H1 (cell line): ENCODE data around the gene LGALS1. TPM values are rescaled to one million over a fixed set of nuclear protein-coding genes. Genes with fewer than 3 reads are reported as not detected.
"Not testable (repeated sequence)": the region's sequence is repeated elsewhere in the genome, so short reads cannot be mapped to it uniquely, and the experiment has no call there.

ENCODE experiments used
- CTCF ChIA-PET: fragments of 300-600 bp; sonication (Branson Sonifier 250); formaldehyde crosslinking; loops from one replicate; lab custom pipeline; 2021; ENCODE audit not compliant: partially characterized antibody; lab: Charles Lee
- POLR2A ChIA-PET: fragments of 300-600 bp; sonication (Branson Sonifier 250); formaldehyde crosslinking; loops from one replicate; lab custom pipeline; 2021; ENCODE audit warnings: inconsistent platforms; ENCODE audit not compliant: partially characterized antibody; lab: Charles Lee
- DNase-seq, 2 experiments: peaks; one replicate each; pipeline versions ENCODE4 v3.0.0 to v3.0.0-alpha.2; 2010 to 2022; ENCODE audit warnings: low spot score in 2 of 2, low read depth in 1 of 2, mixed read lengths in 1 of 2
- FAIRE-seq: peaks from 2 replicates; lab custom pipeline; 2011; peaks lifted over from hg19 to GRCh38; lab: Jason Lieb, UNC
- H2AFZ ChIP-seq: 2 replicates; pipeline ENCODE4 v1.8.1; 2012; ENCODE audit warnings: low read length, inconsistent platforms
- H2AK5ac ChIP-seq: 2 replicates; pipeline ENCODE4 v1.6.1; 2013; ENCODE audit warnings: low read depth, low read length
- H2BK120ac ChIP-seq: replicated peaks from 2 replicates; pipeline ENCODE3; 2013; ENCODE audit warnings: low read depth, low read length, inconsistent platforms
- H2BK12ac ChIP-seq: 2 replicates; pipeline ENCODE4 v1.6.1; 2013; ENCODE audit warnings: low read depth, low read length
- H2BK15ac ChIP-seq: 2 replicates; pipeline ENCODE4 v1.6.1; 2013; ENCODE audit warnings: low read length
- H2BK20ac ChIP-seq: 2 replicates; pipeline ENCODE4 v1.6.1; 2013; ENCODE audit warnings: low read length
- H2BK5ac ChIP-seq: 2 replicates; pipeline ENCODE4 v1.6.1; 2013; ENCODE audit warnings: low read depth, low read length
- H3K14ac ChIP-seq: 2 replicates; pipeline ENCODE4 v1.6.1; 2013; ENCODE audit warnings: inconsistent platforms; ENCODE audit not compliant: insufficient read length
- H3K18ac ChIP-seq: 2 replicates; pipeline ENCODE4 v1.6.1; 2013; ENCODE audit warnings: low read length; ENCODE audit errors: extremely low read depth
- H3K23ac ChIP-seq: 2 replicates; pipeline ENCODE4 v1.6.1; 2013; ENCODE audit warnings: inconsistent platforms; ENCODE audit not compliant: insufficient read length
- H3K23me2 ChIP-seq: 2 replicates; pipeline ENCODE4 v1.6.1; 2013; ENCODE audit warnings: low read depth, low read length
- H3K27ac ChIP-seq: 2 replicates; pipeline ENCODE4 v1.6.1; 2011; ENCODE audit warnings: low read depth, low read length, inconsistent platforms
- H3K27me3 ChIP-seq, 4 experiments: replicated peaks in 1 of 4; 1 replicate in 1 of 4; 2 replicates in 3 of 4; pipeline versions ENCODE4 v1.6.1 to v1.8.1; 2011 to 2013; ENCODE audit warnings: low read length in 3 of 4, mild to moderate bottlenecking in 3 of 4, inconsistent platforms in 2 of 4, mixed read lengths in 2 of 4, moderate library complexity in 1 of 4; ENCODE audit not compliant: control insufficient read depth in 3 of 4, insufficient read depth in 3 of 4; ENCODE audit errors: extremely low read depth in 1 of 4
- H3K36me3 ChIP-seq, 4 experiments: 2 replicates each; pipeline versions ENCODE4 v1.6.1 to v1.8.1; 2011 to 2013; ENCODE audit warnings: mild to moderate bottlenecking in 4 of 4, low read length in 3 of 4, moderate library complexity in 2 of 4, control low read depth in 1 of 4, inconsistent platforms in 1 of 4; ENCODE audit not compliant: insufficient read depth in 4 of 4, control insufficient read depth in 2 of 4
- H3K4ac ChIP-seq: replicated peaks from 2 replicates; pipeline ENCODE3; 2013; ENCODE audit warnings: low read length, low read depth, mixed read lengths, inconsistent platforms; ENCODE audit not compliant: insufficient read length
- H3K4me1 ChIP-seq, 4 experiments: replicated peaks in 1 of 4; 1 replicate in 1 of 4; 2 replicates in 3 of 4; pipeline versions ENCODE4 v1.6.1 to v1.8.1; 2011 to 2013; ENCODE audit warnings: low read length in 3 of 4, inconsistent platforms in 2 of 4, mixed read lengths in 1 of 4; ENCODE audit not compliant: insufficient read depth in 4 of 4, control insufficient read depth in 3 of 4
- H3K4me2 ChIP-seq, 2 experiments: 2 replicates each; pipeline versions ENCODE4 v1.6.1 to v1.8.1; 2011 to 2013; ENCODE audit warnings: low read depth in 2 of 2, low read length in 2 of 2, control low read depth in 1 of 2, inconsistent platforms in 1 of 2, mild to moderate bottlenecking in 1 of 2; ENCODE audit not compliant: insufficient read depth in 1 of 2
- H3K4me3 ChIP-seq, 4 experiments: fragments of 200-600, 300-600 bp in 1 of 4; sonication (generic), shearing (Covaris generic), sonication (Bioruptor Twin) in 1 of 4; 2 replicates each; pipeline versions ENCODE4 v1.5.1 to v1.8.1; 2011 to 2016; ENCODE audit warnings: low read length in 4 of 4, low read depth in 3 of 4, control low read depth in 2 of 4, inconsistent platforms in 2 of 4, mild to moderate bottlenecking in 2 of 4, mixed read lengths in 1 of 4, moderate library complexity in 1 of 4; ENCODE audit not compliant: insufficient read depth in 2 of 4; ENCODE audit errors: extremely low read depth in 1 of 4
- H3K56ac ChIP-seq: replicated peaks from 2 replicates; pipeline ENCODE3; 2013; ENCODE audit warnings: low read depth, mild to moderate bottlenecking, mixed read lengths, low read length, inconsistent platforms; ENCODE audit not compliant: insufficient read length
- H3K79me1 ChIP-seq: 2 replicates; pipeline ENCODE4 v1.6.1; 2013; ENCODE audit warnings: low read depth, low read length, control low read depth
- H3K79me2 ChIP-seq, 2 experiments: 2 replicates each; pipeline versions ENCODE4 v1.6.1 to v1.8.1; 2012 to 2013; ENCODE audit warnings: low read length in 2 of 2, mild to moderate bottlenecking in 2 of 2, inconsistent platforms in 1 of 2; ENCODE audit not compliant: insufficient read depth in 2 of 2, control insufficient read depth in 1 of 2
- H3K9ac ChIP-seq, 4 experiments: replicated peaks in 1 of 4; 1 replicate in 1 of 4; 2 replicates in 3 of 4; pipeline versions ENCODE4 v1.6.1 to v1.8.1; 2011 to 2013; ENCODE audit warnings: low read depth in 3 of 4, low read length in 3 of 4, control low read depth in 2 of 4, mild to moderate bottlenecking in 2 of 4, moderate library complexity in 2 of 4, inconsistent platforms in 1 of 4; ENCODE audit errors: extremely low read depth in 1 of 4
- H3K9me3 ChIP-seq, 2 experiments: 2 replicates each; pipeline versions ENCODE4 v1.6.1 to v1.8.1; 2012 to 2013; ENCODE audit warnings: mild to moderate bottlenecking in 2 of 2, moderate library complexity in 2 of 2, control low read depth in 1 of 2, inconsistent platforms in 1 of 2, low read depth in 1 of 2, low read length in 1 of 2, mixed read lengths in 1 of 2; ENCODE audit not compliant: insufficient read depth in 2 of 2
- H4K20me1 ChIP-seq, 2 experiments: replicated peaks in 1 of 2; 2 replicates each; pipeline versions ENCODE3 to v1.8.1; 2011 to 2013; ENCODE audit warnings: inconsistent platforms in 2 of 2, low read length in 2 of 2, mild to moderate bottlenecking in 1 of 2; ENCODE audit not compliant: insufficient read depth in 2 of 2, control insufficient read depth in 1 of 2
- H4K5ac ChIP-seq: 2 replicates; pipeline ENCODE4 v1.6.1; 2013; ENCODE audit warnings: low read length, low read depth, mixed read lengths, inconsistent platforms; ENCODE audit not compliant: insufficient read length
- H4K8ac ChIP-seq: 2 replicates; pipeline ENCODE4 v1.8.0; 2013; ENCODE audit warnings: mild to moderate bottlenecking, moderate library complexity, low read length, inconsistent platforms; ENCODE audit not compliant: insufficient read depth; ENCODE audit errors: extremely low read depth
- H4K91ac ChIP-seq: replicated peaks from 2 replicates; pipeline ENCODE3; 2013; ENCODE audit warnings: low read length, mixed read lengths, inconsistent platforms; ENCODE audit not compliant: insufficient read length
- WGBS, 2 experiments: shearing (Covaris generic) in 1 of 2; methylation state at CpG; one replicate each; pipeline versions ENCODE4 v1.1.6 to v1.1.7; 2013 to 2015; ENCODE audit warnings: low lambda C conversion rate in 2 of 2, mixed read lengths in 2 of 2, inconsistent platforms in 1 of 2, low coverage in 1 of 2, missing lambda C conversion rate in 1 of 2; ENCODE audit not compliant: insufficient replicate concordance in 2 of 2, insufficient coverage in 1 of 2, insufficient read length in 1 of 2; ENCODE audit errors: extremely low coverage in 1 of 2, missing lambda C conversion rate in 1 of 2; 5-methylcytosine and 5-hydroxymethylcytosine counted together
- polyA plus RNA-seq, 7 experiments: library from polyadenylated mRNA; depleted of rRNA in 3 of 7; stranded (reverse) in 5 of 7; unstranded in 2 of 7; fragments of >200 nt in 5 of 7; fragments of 200-250 nt in 2 of 7; gene quantifications; 1 replicate in 5 of 7; 2 replicates in 1 of 7; 4 replicates in 1 of 7; pipeline versions ENCODE4 v1.2.1 to v1.2.3, GENCODE V29; 2011 to 2013; ENCODE audit warnings: missing spikeins in 2 of 7, mixed read lengths in 2 of 7
- total RNA-seq: library from RNA; stranded (reverse); fragmentation: NEBNext Ultra II Directional; extraction: Animal tissue kit (Norgen Biotek cat#: 25700); gene quantifications from 2 replicates; pipeline ENCODE4 v1.2.1, GENCODE V29; 2021

LGALS1 gene
- total and polyA plus RNA-seq, 2 of the 8 experiments (the other 6 are each of a cell fraction or from before 2014, with no cell fraction given) = 12.0 to 92.4 TPM

DNA sequence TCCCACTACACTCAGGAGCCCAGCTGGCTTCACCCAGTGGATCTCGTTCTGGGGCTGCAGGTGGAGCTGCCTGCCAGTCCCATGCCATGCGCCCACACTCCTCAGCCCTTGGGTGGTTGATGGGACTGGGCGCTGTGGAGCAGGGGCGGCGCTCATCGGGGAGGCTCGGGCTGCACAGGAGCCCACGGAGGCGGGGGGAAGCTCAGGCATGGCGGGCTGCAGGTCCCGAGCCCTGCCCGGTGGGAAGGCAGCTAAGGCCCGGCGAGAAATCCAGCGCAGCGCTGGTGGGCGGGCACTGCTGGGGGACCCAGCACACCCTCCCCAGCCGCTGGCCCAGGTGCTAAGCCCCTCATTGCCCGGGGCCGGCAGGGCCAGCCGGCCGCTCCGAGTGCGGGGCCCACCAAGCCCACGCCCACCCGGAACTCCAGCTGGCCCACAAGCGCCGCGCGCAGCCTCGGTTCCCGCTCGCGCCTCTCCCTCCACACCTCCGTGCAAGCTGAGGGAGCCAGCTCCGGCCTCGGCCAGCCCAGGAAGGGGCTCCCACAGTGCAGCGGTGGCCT lies 42.4 kb downstream of the LGALS1 start:
- not testable (repeated sequence) for H2AK5ac ChIP-seq, FAIRE-seq, H3K56ac ChIP-seq, DNase-seq, H3K4me1 ChIP-seq, H3K9me3 ChIP-seq, H3K23ac ChIP-seq, H4K20me1 ChIP-seq, H2BK12ac ChIP-seq, H3K23me2 ChIP-seq, H4K5ac ChIP-seq, H3K79me2 ChIP-seq, H3K4ac ChIP-seq, H2AFZ ChIP-seq, H3K79me1 ChIP-seq, H3K4me2 ChIP-seq, H3K27me3 ChIP-seq, H4K91ac ChIP-seq, H3K4me3 ChIP-seq, H3K18ac ChIP-seq, H2BK120ac ChIP-seq, H2BK20ac ChIP-seq, H3K14ac ChIP-seq, H2BK15ac ChIP-seq, H3K9ac ChIP-seq, H2BK5ac ChIP-seq, H3K27ac ChIP-seq
- H3K36me3 ChIP-seq = peaks cover 5 to 33% (median 14%) of the 10 kb centered on the region in 4 experiments
- ChIA-PET POLR2A (interaction anchor here (1.9 kb wide), 1 partner anchor 13 kb away, joined by 5 read pairs; no protein-coding TSS in a partner anchor), CTCF (interaction anchor here (0.9 to 1.3 kb wide), 3 partner anchors 37 to 77 kb away, joined by 3 to 4 read pairs (median 3); no protein-coding TSS in a partner anchor)
- H4K8ac ChIP-seq = peak overlapping the region; percentile 14; the same call in 1 of the 2 replicates
- 93% methylated on average over 31 of the region's 38 CpGs; no CpG with 5 or more reads in 1 of the 2 experiments for WGBS, 2 experiments
